ENCODE results near the gene CEACAM18. TPM values are rescaled to one million over a fixed set of nuclear protein-coding genes. Genes with fewer than 3 reads are reported as not detected.

Gene CEACAM18
- total and polyA plus RNA-seq, 4 donors = not detected

- H3K9ac ChIP-seq (ENCODE audit: insufficient read depth in 1 of 2, low read length in 2 of 2) = no peak overlapping the region
- H3K4me3 ChIP-seq = no peak overlapping the region
- 31 to 44% methylated on average over 3 of the region's 3 CpGs for WGBS, 2 donors
- H3K27me3 ChIP-seq (ENCODE audit: control insufficient read depth in 3 of 3, insufficient read depth in 3 of 3, low read length in 2 of 3) = no peaks in the 10 kb centered on the region
- H3K27ac ChIP-seq (ENCODE audit: low read depth in 1 of 2, low read length in 1 of 2) = no peak overlapping the region
- peaks cover 0 to 7% (median 0%) of the 10 kb centered on the region in 4 donors for H3K9me3 ChIP-seq (ENCODE audit: control insufficient read depth in 4 of 4, insufficient read depth in 3 of 4, low read length in 3 of 4)
- no peak for TF ChIP-seq CTCF (IDR thresholded peaks at IDR 0.05; ENCODE audit: control extremely low read depth, extremely low read depth)
- ATAC-seq (ENCODE audit: insufficient read depth, low FRiP score) = no peak
- no peaks in the 10 kb centered on the region for H3K36me3 ChIP-seq (ENCODE audit: control insufficient read depth in 4 of 4, insufficient read depth in 4 of 4, low read length in 4 of 4)
- no peaks in the 10 kb centered on the region for H3K4me1 ChIP-seq (ENCODE audit: control insufficient read depth in 5 of 5, insufficient read depth in 5 of 5, low read length in 5 of 5)
- DNase-seq = no peak
Observed at GRCh38 chr19:51503896-51504295, 25.6 kb downstream of the CEACAM18 start.

DNA sequence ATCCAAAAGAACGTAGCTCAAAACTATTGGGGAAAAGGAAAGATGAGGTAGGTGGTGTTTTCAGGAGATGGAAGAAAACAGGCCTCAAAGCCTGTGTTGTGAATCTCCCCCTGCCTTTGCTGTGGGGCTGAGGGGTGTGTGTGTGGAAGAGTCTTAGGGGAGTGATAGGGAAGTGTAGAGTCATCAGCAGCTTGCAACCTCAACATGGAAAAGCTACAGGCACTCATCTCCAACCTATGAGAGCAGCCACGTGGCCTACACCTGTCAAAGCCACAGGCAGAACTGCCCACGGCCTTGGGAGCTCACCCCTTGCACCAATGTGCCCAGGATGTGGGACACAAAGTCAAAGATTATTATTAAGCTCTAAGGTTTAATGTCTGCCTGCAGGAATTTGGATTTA, 27.6 kb downstream of the CEACAM18 start:
- H3K9ac ChIP-seq (ENCODE audit: insufficient read depth in 1 of 2, low read length in 2 of 2) = no peak overlapping the region
- H3K4me3 ChIP-seq = no peak overlapping the region
- peaks cover 0 to 1% (median 0%) of the 10 kb centered on the region in 3 donors for H3K27me3 ChIP-seq (ENCODE audit: control insufficient read depth in 3 of 3, insufficient read depth in 3 of 3, low read length in 2 of 3)
- H3K9me3 ChIP-seq (ENCODE audit: control insufficient read depth in 4 of 4, insufficient read depth in 3 of 4, low read length in 3 of 4) = peaks cover 0 to 7% (median 0%) of the 10 kb centered on the region in 4 donors
- H3K36me3 ChIP-seq (ENCODE audit: control insufficient read depth in 4 of 4, insufficient read depth in 4 of 4, low read length in 4 of 4) = no peaks in the 10 kb centered on the region
- no peaks in the 10 kb centered on the region for H3K4me1 ChIP-seq (ENCODE audit: control insufficient read depth in 5 of 5, insufficient read depth in 5 of 5, low read length in 5 of 5)
- whole genome bisulfite sequencing, 2 donors = 43 to 53% methylated on average over 3 of the region's 3 CpGs
- TF ChIP-seq CTCF (IDR thresholded peaks at IDR 0.05; ENCODE audit: control extremely low read depth, extremely low read depth) = no peak
- ATAC-seq (ENCODE audit: insufficient read depth, low FRiP score) (no peak), DNase-seq (no peak)
- H3K27ac ChIP-seq (ENCODE audit: low read depth in 1 of 2, low read length in 1 of 2) = no peak overlapping the region

DNA sequence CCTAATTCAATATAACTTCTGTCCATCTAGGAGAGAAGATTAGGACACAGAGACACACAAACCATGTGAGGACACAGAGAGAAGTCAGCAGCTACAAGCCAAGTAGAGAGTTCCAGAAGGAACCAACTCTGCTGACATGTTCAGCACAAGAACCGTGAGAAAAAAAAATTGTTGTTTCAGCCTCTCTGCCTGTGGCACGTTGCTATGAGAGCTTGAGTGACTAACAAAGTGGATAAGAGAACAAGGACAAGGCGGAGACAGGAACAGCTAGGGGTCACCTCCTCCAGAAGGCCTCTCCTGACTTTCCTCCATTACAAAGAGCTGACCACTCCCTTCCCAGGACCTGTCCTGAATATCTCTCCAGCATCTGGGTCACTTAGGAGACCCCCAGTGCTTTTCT, 28.9 kb downstream of the CEACAM18 start:
- Histone ChIP-seq H3K9ac (ENCODE audit: insufficient read depth in 1 of 2, low read length in 2 of 2) (no peak overlapping the region), H3K36me3 (ENCODE audit: control insufficient read depth in 4 of 4, insufficient read depth in 4 of 4, low read length in 4 of 4) (no peaks in the 10 kb centered on the region), H3K27ac (ENCODE audit: low read depth in 1 of 2, low read length in 1 of 2) (no peak overlapping the region), H3K4me1 (ENCODE audit: control insufficient read depth in 5 of 5, insufficient read depth in 5 of 5, low read length in 5 of 5) (no peaks in the 10 kb centered on the region), H3K9me3 (ENCODE audit: control insufficient read depth in 4 of 4, insufficient read depth in 3 of 4, low read length in 3 of 4) (peaks cover 0 to 7% (median 0%) of the 10 kb centered on the region in 4 donors), H3K27me3 (ENCODE audit: control insufficient read depth in 3 of 3, insufficient read depth in 3 of 3, low read length in 2 of 3) (peaks cover 0 to 2% (median 0%) of the 10 kb centered on the region in 3 donors), H3K4me3 (no peak overlapping the region)
- ATAC-seq (ENCODE audit: insufficient read depth, low FRiP score) = no peak
- no peak for TF ChIP-seq CTCF (IDR thresholded peaks at IDR 0.05; ENCODE audit: control extremely low read depth, extremely low read depth)
- 42 to 59% methylated on average over 3 of the region's 3 CpGs for WGBS, 2 donors
- no peak for DNase-seq

- no peak for DNase-seq
- H3K4me1 ChIP-seq (ENCODE audit: control insufficient read depth in 5 of 5, insufficient read depth in 5 of 5, low read length in 5 of 5) = no peaks in the 10 kb centered on the region
- H3K4me3 ChIP-seq = no peak overlapping the region
- H3K27me3 ChIP-seq (ENCODE audit: control insufficient read depth in 3 of 3, insufficient read depth in 3 of 3, low read length in 2 of 3) = peaks cover 0 to 2% (median 0%) of the 10 kb centered on the region in 3 donors
- H3K9ac ChIP-seq (ENCODE audit: insufficient read depth in 1 of 2, low read length in 2 of 2) = no peak overlapping the region
- 46 to 56% methylated on average over 6 of the region's 6 CpGs for WGBS, 2 donors
- peaks cover 0 to 7% (median 0%) of the 10 kb centered on the region in 4 donors for H3K9me3 ChIP-seq (ENCODE audit: control insufficient read depth in 4 of 4, insufficient read depth in 3 of 4, low read length in 3 of 4)
- H3K36me3 ChIP-seq (ENCODE audit: control insufficient read depth in 4 of 4, insufficient read depth in 4 of 4, low read length in 4 of 4) = no peaks in the 10 kb centered on the region
- no peak overlapping the region for H3K27ac ChIP-seq (ENCODE audit: low read depth in 1 of 2, low read length in 1 of 2)
- no peak for TF ChIP-seq CTCF (IDR thresholded peaks at IDR 0.05; ENCODE audit: control extremely low read depth, extremely low read depth)
- no peak for ATAC-seq (ENCODE audit: insufficient read depth, low FRiP score)
Observed at GRCh38 chr19:51507640-51508058, 29.3 kb downstream of the CEACAM18 start.
